Body of pancreas (tissue), 4 donors: ENCODE data around the gene TIMM13. TPM values are rescaled to one million over a fixed set of nuclear protein-coding genes. Genes with fewer than 3 reads are reported as not detected.

Experiments used
- ATAC-seq: fragments of 150-250 bp; one replicate; pipeline ENCODE4 v1.9.1; 2016
- DNase-seq, 4 donors: peaks; one replicate each; pipeline ENCODE4 v3.0.0-alpha.2; 2019
- H3K27ac ChIP-seq, 4 donors: fragments of 200-600 bp; sonication (generic); 1 replicate in 3 of 4; 2 replicates in 1 of 4; pipeline versions ENCODE4 v1.5.1 to v1.6.1; 2016 to 2019; ENCODE audit warnings: mild to moderate bottlenecking in 1 of 4, mixed read lengths in 1 of 4, moderate library complexity in 1 of 4
- H3K27me3 ChIP-seq, 2 donors: fragments of 200-600 bp; sonication (generic); one replicate each; pipeline ENCODE4 v1.6.0; 2016; ENCODE audit warnings: mild to moderate bottlenecking in 1 of 2
- H3K36me3 ChIP-seq, 2 donors: fragments of 200-600 bp; sonication (generic); replicated peaks in 1 of 2; 2 replicates each; pipeline ENCODE4 v1.5.1; 2016; ENCODE audit warnings: low read depth in 2 of 2; ENCODE audit not compliant: insufficient read depth in 1 of 2
- H3K4me1 ChIP-seq: fragments of 200-600 bp; sonication (generic); one replicate; pipeline ENCODE4 v1.6.0; 2016
- H3K4me3 ChIP-seq, 2 donors: fragments of 200-600 bp; sonication (generic); 1 replicate in 1 of 2; 2 replicates in 1 of 2; pipeline ENCODE4 v1.5.1; 2016 to 2019
- H3K9me3 ChIP-seq, 3 donors: fragments of 200-600 bp; sonication (generic); 1 replicate in 2 of 3; 2 replicates in 1 of 3; pipeline ENCODE4 v1.5.1; 2016
- CTCF ChIP-seq, 7 experiments: fragments of 450-650 bp in 4 of 7; fragments of 200-600 bp in 3 of 7; sonication (generic) in 3 of 7; IDR thresholded peaks; one replicate each; pipeline ENCODE4 v1.5.1; 2016 to 2019; ENCODE audit warnings: antibody characterized with exemption in 7 of 7
- POLR2A ChIP-seq, 3 donors: fragments of 450-650 bp; IDR thresholded peaks; one replicate each; pipeline ENCODE4 v1.6.1; 2016; ENCODE audit warnings: antibody characterized with exemption in 3 of 3, mild to moderate bottlenecking in 2 of 3
- WGBS, 2 donors: methylation state at CpG; one replicate each; pipeline ENCODE4 v1.1.5; 2017; 5-methylcytosine and 5-hydroxymethylcytosine counted together
- intact Hi-C: fragments of 100-400 bp; cut with DNase I; formaldehyde crosslinking; loops from one replicate; pipeline ENCODE4 v1.15.1; 2023
- total RNA-seq, 2 donors: library from RNA; depleted of rRNA; stranded (reverse); fragments of >200 nt; gene quantifications; one replicate each; pipeline ENCODE4 v1.1.0, GENCODE V29; 2016

TIMM13 gene
- total RNA-seq, 2 donors from 2014 or later = 16.3 to 36.6 TPM

- H3K4me1 ChIP-seq = peaks cover 62% of the 10 kb centered on the region
- DNase-seq = peak; percentile 44 to 54 (median 50)
- 0 to 5% methylated on average over 3 to 57 of the region's 66 CpGs for WGBS, 2 donors
- peak overlapping the region; percentile 91 to 99 (median 98) for H3K27ac ChIP-seq
- peak overlapping the region; percentile 50 to 63 for H3K4me3 ChIP-seq
- intact Hi-C loops = no loop called here
- ATAC-seq = no peak
- no peaks in the 10 kb centered on the region for H3K27me3 ChIP-seq
- no peak for TF ChIP-seq CTCF (IDR thresholded peaks at IDR 0.05)
- TF ChIP-seq POLR2A (IDR thresholded peaks at IDR 0.05) = no peak
- no peaks in the 10 kb centered on the region for H3K9me3 ChIP-seq
- H3K36me3 ChIP-seq = no peaks in the 10 kb centered on the region
These were observed 566 bp downstream of the TIMM13 start for GRCh38 chr19:2426611-2427428.

GRCh38 chr19:2425622-2426581, 1.5 kb downstream of the TIMM13 start:
- intact Hi-C loops = no loop called here
- H3K27me3 ChIP-seq = no peaks in the 10 kb centered on the region
- DNase-seq = no peak
- peaks cover 62% of the 10 kb centered on the region for H3K4me1 ChIP-seq
- 48 to 56% methylated on average over 5 to 29 of the region's 29 CpGs for WGBS, 2 donors
- TF ChIP-seq POLR2A (IDR thresholded peaks at IDR 0.05) (no peak), CTCF (IDR thresholded peaks at IDR 0.05) (no peak)
- H3K4me3 ChIP-seq = peak overlapping the region in 1 of 2 donors; percentile 50
- no peak for ATAC-seq
- no peaks in the 10 kb centered on the region for H3K36me3 ChIP-seq
- H3K27ac ChIP-seq = peak overlapping the region in 2 of 4 donors; percentile 82 to 99
- no peaks in the 10 kb centered on the region for H3K9me3 ChIP-seq

GRCh38 chr19:2424686-2425621, 2.4 kb downstream of the TIMM13 start:
- Histone ChIP-seq H3K36me3 (no peaks in the 10 kb centered on the region), H3K4me1 (peaks cover 62% of the 10 kb centered on the region), H3K27me3 (no peaks in the 10 kb centered on the region), H3K9me3 (no peaks in the 10 kb centered on the region), H3K4me3 (peak overlapping the region in 1 of 2 donors; percentile 3), H3K27ac (peak overlapping the region in 3 of 4 donors; percentile 79 to 99 (median 82))
- WGBS, 2 donors = 33 to 67% methylated on average over 21 to 52 of the region's 101 CpGs
- DNase-seq (peak; percentile 60 to 76 (median 68)), ATAC-seq (peak; percentile 15)
- TF ChIP-seq CTCF (IDR thresholded peaks at IDR 0.05) (peak in 4 of 7 experiments; percentile 7 to 35 (median 32)), POLR2A (IDR thresholded peaks at IDR 0.05) (peak in 2 of 3 donors; percentile 29 to 39)
- intact Hi-C loops = no loop called here
